ENCODE measurements around the gene LITAF.
"Not testable (repeated sequence)": the region's sequence is repeated elsewhere in the genome, so short reads cannot be mapped to it uniquely, and the experiment has no call there.

Gene LITAF

GRCh38 chr16:11581678-11582077 lies 5.0 kb downstream of the LITAF start:
- no peak overlapping the region for H3K4me3 ChIP-seq (ENCODE audit: low read depth, low read length)
- in situ Hi-C loops (cut with HindIII; ENCODE audit: low pct_ligation_motif_present, low sequenced_read_pairs): no loop called here
- no peaks in the 10 kb centered on the region for H3K36me3 ChIP-seq (replicated peaks)
- H3K27me3 ChIP-seq (replicated peaks): peaks cover 6% of the 10 kb centered on the region
- TF ChIP-seq, protein P1, sequence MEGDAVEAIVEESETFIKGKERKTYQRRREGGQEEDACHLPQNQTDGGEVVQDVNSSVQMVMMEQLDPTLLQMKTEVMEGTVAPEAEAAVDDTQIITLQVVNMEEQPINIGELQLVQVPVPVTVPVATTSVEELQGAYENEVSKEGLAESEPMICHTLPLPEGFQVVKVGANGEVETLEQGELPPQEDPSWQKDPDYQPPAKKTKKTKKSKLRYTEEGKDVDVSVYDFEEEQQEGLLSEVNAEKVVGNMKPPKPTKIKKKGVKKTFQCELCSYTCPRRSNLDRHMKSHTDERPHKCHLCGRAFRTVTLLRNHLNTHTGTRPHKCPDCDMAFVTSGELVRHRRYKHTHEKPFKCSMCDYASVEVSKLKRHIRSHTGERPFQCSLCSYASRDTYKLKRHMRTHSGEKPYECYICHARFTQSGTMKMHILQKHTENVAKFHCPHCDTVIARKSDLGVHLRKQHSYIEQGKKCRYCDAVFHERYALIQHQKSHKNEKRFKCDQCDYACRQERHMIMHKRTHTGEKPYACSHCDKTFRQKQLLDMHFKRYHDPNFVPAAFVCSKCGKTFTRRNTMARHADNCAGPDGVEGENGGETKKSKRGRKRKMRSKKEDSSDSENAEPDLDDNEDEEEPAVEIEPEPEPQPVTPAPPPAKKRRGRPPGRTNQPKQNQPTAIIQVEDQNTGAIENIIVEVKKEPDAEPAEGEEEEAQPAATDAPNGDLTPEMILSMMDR (IDR thresholded peaks at IDR 0.05; ENCODE audit: low read depth, low read length, missing control alignments): no peak
- H3K27ac ChIP-seq: no peak overlapping the region
- no peak for DNase-seq

DNA sequence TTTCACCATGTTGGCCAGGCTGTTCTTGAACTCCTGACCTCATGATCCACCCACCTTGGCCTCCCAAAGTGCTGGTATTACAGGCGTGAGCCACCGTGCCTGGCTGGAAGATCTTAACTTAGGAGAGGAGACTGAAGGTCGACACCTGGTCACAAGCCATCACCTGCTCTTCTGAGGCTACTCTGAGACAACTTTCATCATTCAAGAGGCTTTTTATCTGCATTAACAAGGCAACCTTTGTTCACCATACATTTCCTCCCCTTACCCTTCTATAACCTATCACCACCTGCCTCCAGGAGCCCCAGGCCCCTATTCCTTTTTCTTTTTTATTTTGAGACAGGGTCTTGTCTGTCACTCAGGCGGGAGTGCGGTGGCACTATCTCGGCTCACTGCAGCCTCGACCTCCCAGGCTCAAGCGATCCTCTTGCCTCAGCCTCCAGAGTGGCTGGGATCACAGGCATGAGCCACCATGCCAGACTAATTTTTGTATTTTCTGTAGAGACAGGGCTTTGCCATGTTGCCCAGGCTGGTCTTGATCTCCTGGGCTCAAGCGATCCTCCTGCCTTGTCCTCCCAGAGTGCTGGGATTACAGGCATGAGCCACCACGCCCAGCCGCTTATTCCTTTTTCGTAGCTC lies 6.2 kb downstream of the LITAF start:
- Histone ChIP-seq H3K4me3 (ENCODE audit: low read depth, low read length) (no peak overlapping the region), H3K27me3 (replicated peaks) (peaks cover under 1% of the 10 kb centered on the region), H3K36me3 (replicated peaks) (no peaks in the 10 kb centered on the region), H3K27ac (no peak overlapping the region)
- in situ Hi-C loops (cut with HindIII; ENCODE audit: low pct_ligation_motif_present, low sequenced_read_pairs): no loop called here
- DNase-seq: no peak
- TF ChIP-seq, protein P1 (IDR thresholded peaks at IDR 0.05; ENCODE audit: low read depth, low read length, missing control alignments): no peak

- in situ Hi-C loops (cut with HindIII; ENCODE audit: low pct_ligation_motif_present, low sequenced_read_pairs); H3K27ac ChIP-seq; DNase-seq; H3K27me3 ChIP-seq (replicated peaks); H3K36me3 ChIP-seq (replicated peaks); H3K4me3 ChIP-seq (ENCODE audit: low read depth, low read length): not testable (repeated sequence)
Observed at GRCh38 chr16:11577290-11577660, 9.4 kb downstream of the LITAF start.

DNA sequence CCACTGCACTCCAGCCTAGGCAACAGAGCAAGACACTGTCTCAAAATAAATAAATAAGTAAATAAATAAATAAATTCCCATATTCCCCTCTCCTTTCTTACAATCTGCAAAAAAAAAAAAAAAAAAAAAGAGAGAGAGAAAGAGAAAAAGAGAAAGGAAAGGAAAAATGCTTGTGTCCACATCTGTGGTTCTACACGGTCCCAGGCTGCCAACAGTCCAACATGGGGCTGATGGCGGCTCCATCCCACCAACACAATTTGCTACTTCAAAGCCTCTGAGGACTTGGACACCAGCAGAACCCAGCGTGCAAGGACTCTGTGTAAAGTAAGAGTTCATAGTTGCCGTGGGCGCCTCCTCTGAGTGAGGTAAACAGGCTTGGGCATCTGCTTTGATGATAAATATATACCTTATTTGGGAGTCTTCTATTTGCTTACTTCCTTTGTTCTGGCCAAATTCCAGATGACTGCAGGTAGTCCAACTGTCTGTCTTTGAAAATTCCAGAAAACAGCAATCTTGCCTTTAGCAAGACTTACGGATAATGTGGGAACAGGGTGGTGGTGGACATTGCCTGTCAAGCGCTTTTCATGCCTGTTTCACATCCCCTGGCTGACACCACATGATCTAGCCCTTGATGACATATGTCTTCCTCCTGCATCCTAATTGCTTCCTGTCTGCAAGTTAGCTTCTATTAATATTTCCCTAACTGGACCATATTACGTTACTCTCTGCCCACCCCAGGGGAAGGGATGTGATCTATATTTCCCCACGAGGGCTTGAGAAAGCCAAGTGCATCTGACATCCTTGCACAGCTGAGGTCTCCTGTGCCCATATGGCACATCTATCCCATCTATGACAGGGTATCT lies 10.1 kb downstream of the LITAF start:
- DNase-seq: no peak
- TF ChIP-seq, protein P1 (IDR thresholded peaks at IDR 0.05; ENCODE audit: low read depth, low read length, missing control alignments): no peak
- in situ Hi-C loops (cut with HindIII; ENCODE audit: low pct_ligation_motif_present, low sequenced_read_pairs): no loop called here
- H3K27ac ChIP-seq: no peak overlapping the region
- H3K27me3 ChIP-seq (replicated peaks): no peaks in the 10 kb centered on the region
- H3K36me3 ChIP-seq (replicated peaks): no peaks in the 10 kb centered on the region
- no peak overlapping the region for H3K4me3 ChIP-seq (ENCODE audit: low read depth, low read length)

DNA sequence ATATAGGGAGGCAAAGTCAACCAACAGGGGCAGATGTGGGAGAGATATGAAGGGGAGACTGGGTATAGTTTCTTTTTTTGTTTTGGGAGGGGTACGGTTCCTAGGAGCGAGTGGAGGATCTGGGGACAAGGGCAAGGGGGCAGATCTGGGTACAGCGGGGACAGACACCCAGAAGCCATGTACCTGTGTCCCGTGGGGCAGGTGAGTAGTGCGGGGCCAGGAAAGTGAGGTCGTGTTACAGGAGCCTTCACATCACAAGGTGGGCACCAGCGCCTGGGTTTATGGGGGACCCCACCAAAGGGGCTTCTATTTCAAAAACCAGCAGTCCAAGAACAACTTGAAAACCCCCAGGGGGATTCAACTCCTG lies 11.5 kb downstream of the LITAF start:
- Histone ChIP-seq H3K36me3 (replicated peaks) (no peaks in the 10 kb centered on the region), H3K27me3 (replicated peaks) (no peaks in the 10 kb centered on the region), H3K27ac (no peak overlapping the region), H3K4me3 (ENCODE audit: low read depth, low read length) (no peak overlapping the region)
- TF ChIP-seq, protein P1 (IDR thresholded peaks at IDR 0.05; ENCODE audit: low read depth, low read length, missing control alignments): no peak
- no peak for DNase-seq
- in situ Hi-C loops (cut with HindIII; ENCODE audit: low pct_ligation_motif_present, low sequenced_read_pairs): no loop called here

GRCh38 chr16:11572301-11572995 lies 14.3 kb downstream of the LITAF start:
- no peaks in the 10 kb centered on the region for H3K27me3 ChIP-seq (replicated peaks)
- no peak overlapping the region for H3K4me3 ChIP-seq (ENCODE audit: low read depth, low read length)
- in situ Hi-C loops (cut with HindIII; ENCODE audit: low pct_ligation_motif_present, low sequenced_read_pairs): no loop called here
- H3K27ac ChIP-seq: no peak overlapping the region
- no peaks in the 10 kb centered on the region for H3K36me3 ChIP-seq (replicated peaks)
- DNase-seq: no peak
- TF ChIP-seq, protein P1 (IDR thresholded peaks at IDR 0.05; ENCODE audit: low read depth, low read length, missing control alignments): no peak

All from brain microvascular endothelial cell (primary cell).